Cardiac fibroblast (primary cell): Measurements from ENCODE around the gene SLC5A5.
A peak's percentile ranks its signal among the peaks of the same experiment; 100 is the strongest.

Source experiments
- DNase-seq, 2 donors: peaks; one replicate each; pipeline versions ENCODE4 v3.0.0 to v3.0.0-alpha.2; 2010; ENCODE audit warnings: low read depth in 2 of 2
- H3K4me3 ChIP-seq, 2 donors: replicated peaks in 1 of 2; 1 replicate in 1 of 2; 2 replicates in 1 of 2; pipeline ENCODE4 v1.5.1; 2011; ENCODE audit warnings: low read depth in 2 of 2, low read length in 2 of 2, mild to moderate bottlenecking in 2 of 2, moderate library complexity in 1 of 2
- CTCF ChIP-seq: IDR thresholded peaks from one replicate; pipeline ENCODE4 v1.5.1; 2011; ENCODE audit warnings: low read depth, mild to moderate bottlenecking, low read length, inconsistent platforms

Gene SLC5A5

GRCh38 chr19:17865364-17866311 lies 6.1 kb upstream of the SLC5A5 start:
- no peak for TF ChIP-seq CTCF
- peak in 1 of 2 donors; percentile 27 for DNase-seq
- no peak overlapping the region for H3K4me3 ChIP-seq

GRCh38 chr19:17866312-17866963 lies 5.3 kb upstream of the SLC5A5 start:
- no peak overlapping the region for H3K4me3 ChIP-seq
- TF ChIP-seq CTCF = no peak
- DNase-seq = no peak

GRCh38 chr19:17866964-17867486 lies 4.7 kb upstream of the SLC5A5 start:
- TF ChIP-seq CTCF = no peak
- DNase-seq = no peak

DNA sequence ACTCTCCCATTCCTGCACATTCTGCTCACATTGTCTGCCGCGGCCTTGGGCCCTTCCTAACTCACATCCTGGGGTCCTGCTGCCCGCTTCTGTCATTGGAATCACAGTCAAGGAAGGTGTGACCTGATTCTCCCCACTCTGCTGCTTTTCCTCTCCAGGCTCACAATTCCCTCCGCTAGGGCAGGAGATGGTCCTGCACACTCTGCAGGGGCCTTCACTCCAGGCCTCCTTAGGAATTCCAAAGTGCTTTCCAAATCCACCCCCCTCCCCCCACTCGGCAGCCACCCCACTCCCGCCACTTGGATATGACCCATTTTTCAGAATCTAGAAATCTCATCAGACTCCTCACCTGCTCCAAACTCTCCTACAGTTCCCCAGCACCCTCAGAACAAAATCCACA lies 3.1 kb upstream of the SLC5A5 start:
- no peak for TF ChIP-seq CTCF
- no peak overlapping the region for H3K4me3 ChIP-seq
- no peak for DNase-seq

More at GRCh38 chr19:17866964-17867486, 4.7 kb upstream of the SLC5A5 start:
- H3K4me3 ChIP-seq = no peak overlapping the region

DNA sequence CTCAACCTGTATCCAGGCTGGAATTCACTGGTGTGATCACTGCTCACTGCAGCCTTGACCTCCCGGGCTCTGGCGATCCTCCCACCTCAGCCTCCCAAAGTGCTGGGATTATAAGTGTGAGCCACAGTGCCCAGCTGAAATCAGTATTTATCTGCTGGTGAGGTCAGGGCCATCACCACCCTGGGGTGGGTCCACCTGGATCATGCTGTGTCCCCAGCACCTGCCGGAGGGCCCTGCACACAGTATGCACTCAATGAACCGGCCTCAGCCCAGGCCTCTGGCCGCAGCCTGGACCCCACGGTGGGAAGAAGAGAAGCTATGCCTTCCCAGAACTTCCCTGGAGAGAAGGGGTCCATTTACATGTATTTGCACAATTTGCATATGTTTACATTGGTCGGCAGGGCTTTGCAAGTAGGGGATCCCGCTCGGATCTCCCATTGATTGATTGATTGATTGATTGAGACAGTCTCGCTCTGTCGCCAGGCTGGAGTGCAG lies 2.6 kb upstream of the SLC5A5 start:
- DNase-seq = no peak
- no peak for TF ChIP-seq CTCF
- H3K4me3 ChIP-seq = no peak overlapping the region

GRCh38 chr19:17871032-17871877 lies 490 bp upstream of the SLC5A5 start:
- TF ChIP-seq CTCF = no peak
- DNase-seq = no peak
- H3K4me3 ChIP-seq = no peak overlapping the region
